Mesendoderm (in vitro differentiated cells): Measurements from ENCODE around the gene GLT1D1.

Source experiments
- DNase-seq: peaks from one replicate; pipeline ENCODE4 v3.0.0; 2013
- H2AK5ac ChIP-seq: 2 replicates; pipeline ENCODE4 v1.6.1; 2013; ENCODE audit warnings: low read length, inconsistent platforms
- H2BK120ac ChIP-seq: 2 replicates; pipeline ENCODE4 v1.6.1; 2013; ENCODE audit warnings: low read depth, mild to moderate bottlenecking, low read length, moderate library complexity, mixed read lengths
- H2BK15ac ChIP-seq: replicated peaks from 2 replicates; pipeline ENCODE4 v1.6.1; 2013; ENCODE audit warnings: low read depth, mild to moderate bottlenecking, moderate library complexity
- H2BK5ac ChIP-seq: 2 replicates; pipeline ENCODE4 v1.6.1; 2013; ENCODE audit warnings: low read length, inconsistent platforms
- H3K18ac ChIP-seq: 2 replicates; pipeline ENCODE4 v1.6.1; 2013; ENCODE audit warnings: mild to moderate bottlenecking, low read length, mixed read lengths
- H3K23ac ChIP-seq: one replicate; pipeline ENCODE4 v1.6.1; 2013; ENCODE audit warnings: low read length
- H3K27ac ChIP-seq: 2 replicates; pipeline ENCODE4 v1.5.1; 2013; ENCODE audit warnings: low read depth, mild to moderate bottlenecking, inconsistent platforms, low read length, moderate library complexity
- H3K27me3 ChIP-seq: 2 replicates; pipeline ENCODE4 v1.6.1; 2013; ENCODE audit warnings: low read length, control low read depth, mild to moderate bottlenecking, inconsistent platforms; ENCODE audit not compliant: insufficient read depth, poor library complexity
- H3K36me3 ChIP-seq: 2 replicates; pipeline ENCODE4 v1.6.1; 2013; ENCODE audit warnings: low read length, inconsistent platforms; ENCODE audit not compliant: control insufficient read depth, insufficient read depth
- H3K4ac ChIP-seq: one replicate; pipeline ENCODE4 v1.6.1; 2013; ENCODE audit warnings: low read depth, mild to moderate bottlenecking, low read length, moderate library complexity
- H3K4me1 ChIP-seq: 2 replicates; pipeline ENCODE4 v1.6.1; 2013; ENCODE audit warnings: low read depth, low read length, inconsistent platforms; ENCODE audit not compliant: control insufficient read depth
- H3K4me2 ChIP-seq: 2 replicates; pipeline ENCODE4 v1.6.1; 2013; ENCODE audit warnings: low read length
- H3K4me3 ChIP-seq: 2 replicates; pipeline ENCODE4 v1.5.1; 2013; ENCODE audit warnings: mild to moderate bottlenecking, low read length
- H3K56ac ChIP-seq: one replicate; pipeline ENCODE4 v1.6.1; 2013; ENCODE audit warnings: low read length
- H3K79me1 ChIP-seq: 2 replicates; pipeline ENCODE4 v1.6.1; 2013; ENCODE audit warnings: low read length, inconsistent platforms
- H3K79me2 ChIP-seq: 2 replicates; pipeline ENCODE4 v1.6.1; 2013; ENCODE audit warnings: mild to moderate bottlenecking, low read length; ENCODE audit not compliant: control insufficient read depth, insufficient read depth
- H3K9ac ChIP-seq: 2 replicates; pipeline ENCODE4 v1.6.1; 2013; ENCODE audit warnings: low read length, inconsistent platforms
- H4K5ac ChIP-seq: one replicate; pipeline ENCODE4 v1.6.1; 2013; ENCODE audit warnings: low read length
- H4K8ac ChIP-seq: one replicate; pipeline ENCODE4 v1.6.1; 2013; ENCODE audit warnings: low read depth, mild to moderate bottlenecking, control low read depth, low read length, moderate library complexity
- WGBS: extraction: QIAGEN DNeasy Blood & Tissue Kit; methylation state at CpG from one replicate; pipeline ENCODE4 v1.1.7; 2013; ENCODE audit warnings: low lambda C conversion rate, missing lambda C conversion rate; ENCODE audit not compliant: insufficient coverage; ENCODE audit errors: extremely low coverage; 5-methylcytosine and 5-hydroxymethylcytosine counted together

The GLT1D1 gene

GRCh38 chr12:128813883-128814282 is 39.4 kb upstream of the GLT1D1 start:
- H2BK120ac ChIP-seq: no peak overlapping the region
- H4K5ac ChIP-seq: no peak overlapping the region
- no peak overlapping the region for H3K9ac ChIP-seq
- H3K79me2 ChIP-seq: peaks cover 69% of the 10 kb centered on the region
- peaks cover 6% of the 10 kb centered on the region for H3K36me3 ChIP-seq
- no peak overlapping the region for H3K18ac ChIP-seq
- no peaks in the 10 kb centered on the region for H3K4me1 ChIP-seq
- no peak overlapping the region for H2BK5ac ChIP-seq
- H4K8ac ChIP-seq: no peak overlapping the region
- H2BK15ac ChIP-seq: no peak overlapping the region
- no peak overlapping the region for H3K23ac ChIP-seq
- H2AK5ac ChIP-seq: no peak overlapping the region
- H3K27me3 ChIP-seq: no peaks in the 10 kb centered on the region
- no CpG with 5 or more reads among the region's 10 CpGs for WGBS
- no peak for DNase-seq
- peaks cover 26% of the 10 kb centered on the region for H3K79me1 ChIP-seq
- no peak overlapping the region for H3K27ac ChIP-seq
- no peak overlapping the region for H3K56ac ChIP-seq
- no peak overlapping the region for H3K4me2 ChIP-seq
- H3K4me3 ChIP-seq: no peak overlapping the region
- no peak overlapping the region for H3K4ac ChIP-seq

GRCh38 chr12:128814411-128815261 is 38.6 kb upstream of the GLT1D1 start:
- WGBS: no CpG with 5 or more reads among the region's 25 CpGs
- peaks cover 74% of the 10 kb centered on the region for H3K79me2 ChIP-seq
- H3K4me1 ChIP-seq: no peaks in the 10 kb centered on the region
- no peak overlapping the region for H3K4me2 ChIP-seq
- H2AK5ac ChIP-seq: no peak overlapping the region
- H3K23ac ChIP-seq: no peak overlapping the region
- H3K36me3 ChIP-seq: peaks cover 6% of the 10 kb centered on the region
- no peak overlapping the region for H3K4me3 ChIP-seq
- H2BK120ac ChIP-seq: no peak overlapping the region
- no peak overlapping the region for H2BK15ac ChIP-seq
- H3K18ac ChIP-seq: no peak overlapping the region
- H4K5ac ChIP-seq: no peak overlapping the region
- no peak overlapping the region for H3K27ac ChIP-seq
- no peaks in the 10 kb centered on the region for H3K27me3 ChIP-seq
- H3K4ac ChIP-seq: no peak overlapping the region
- no peak overlapping the region for H4K8ac ChIP-seq
- peaks cover 25% of the 10 kb centered on the region for H3K79me1 ChIP-seq
- no peak overlapping the region for H3K9ac ChIP-seq
- no peak for DNase-seq
- H3K56ac ChIP-seq: no peak overlapping the region
- no peak overlapping the region for H2BK5ac ChIP-seq

GRCh38 chr12:128815779-128816642 is 37.3 kb upstream of the GLT1D1 start:
- no peak for DNase-seq
- Histone ChIP-seq H3K4me2 (no peak overlapping the region), H3K4me3 (no peak overlapping the region), H4K8ac (no peak overlapping the region), H2AK5ac (no peak overlapping the region), H3K27me3 (no peaks in the 10 kb centered on the region), H3K9ac (no peak overlapping the region), H2BK15ac (no peak overlapping the region), H3K56ac (no peak overlapping the region), H3K79me2 (peaks cover 82% of the 10 kb centered on the region), H2BK5ac (no peak overlapping the region), H2BK120ac (no peak overlapping the region), H3K4me1 (peaks cover under 1% of the 10 kb centered on the region), H3K4ac (no peak overlapping the region), H3K23ac (no peak overlapping the region), H3K79me1 (peaks cover 27% of the 10 kb centered on the region), H3K18ac (no peak overlapping the region), H3K27ac (no peak overlapping the region), H3K36me3 (peaks cover 6% of the 10 kb centered on the region), H4K5ac (no peak overlapping the region)
- no CpG with 5 or more reads among the region's 7 CpGs for whole genome bisulfite sequencing

- no peak for DNase-seq
- Histone ChIP-seq H3K4me2 (no peak overlapping the region), H2AK5ac (no peak overlapping the region), H3K79me2 (peaks cover 85% of the 10 kb centered on the region), H3K9ac (no peak overlapping the region), H3K23ac (no peak overlapping the region), H3K4me3 (no peak overlapping the region), H3K36me3 (peaks cover 6% of the 10 kb centered on the region), H3K27me3 (no peaks in the 10 kb centered on the region), H3K79me1 (peaks cover 29% of the 10 kb centered on the region), H2BK120ac (no peak overlapping the region), H3K27ac (no peak overlapping the region), H3K4ac (no peak overlapping the region), H3K56ac (no peak overlapping the region), H4K5ac (no peak overlapping the region), H3K4me1 (peaks cover 3% of the 10 kb centered on the region), H2BK15ac (no peak overlapping the region), H3K18ac (no peak overlapping the region), H4K8ac (no peak overlapping the region), H2BK5ac (no peak overlapping the region)
- WGBS: no CpG with 5 or more reads among the region's 4 CpGs
Measured at GRCh38 chr12:128816643-128816920, 36.7 kb upstream of the GLT1D1 start.

GRCh38 chr12:128817111-128818015 is 35.9 kb upstream of the GLT1D1 start:
- Histone ChIP-seq H4K5ac (no peak overlapping the region), H3K27ac (no peak overlapping the region), H2AK5ac (no peak overlapping the region), H3K4ac (no peak overlapping the region), H3K36me3 (peaks cover 6% of the 10 kb centered on the region), H3K23ac (no peak overlapping the region), H3K4me1 (peaks cover 5% of the 10 kb centered on the region), H3K9ac (no peak overlapping the region), H2BK5ac (no peak overlapping the region), H2BK15ac (no peak overlapping the region), H3K79me2 (peaks cover 87% of the 10 kb centered on the region), H3K27me3 (no peaks in the 10 kb centered on the region), H3K4me3 (no peak overlapping the region), H3K79me1 (peaks cover 30% of the 10 kb centered on the region), H3K18ac (no peak overlapping the region), H3K56ac (no peak overlapping the region), H3K4me2 (no peak overlapping the region), H2BK120ac (no peak overlapping the region), H4K8ac (no peak overlapping the region)
- WGBS: no CpG with 5 or more reads among the region's 8 CpGs
- peak; percentile 68 for DNase-seq
